ENCODE data around the gene XDH.

XDH gene

DNA sequence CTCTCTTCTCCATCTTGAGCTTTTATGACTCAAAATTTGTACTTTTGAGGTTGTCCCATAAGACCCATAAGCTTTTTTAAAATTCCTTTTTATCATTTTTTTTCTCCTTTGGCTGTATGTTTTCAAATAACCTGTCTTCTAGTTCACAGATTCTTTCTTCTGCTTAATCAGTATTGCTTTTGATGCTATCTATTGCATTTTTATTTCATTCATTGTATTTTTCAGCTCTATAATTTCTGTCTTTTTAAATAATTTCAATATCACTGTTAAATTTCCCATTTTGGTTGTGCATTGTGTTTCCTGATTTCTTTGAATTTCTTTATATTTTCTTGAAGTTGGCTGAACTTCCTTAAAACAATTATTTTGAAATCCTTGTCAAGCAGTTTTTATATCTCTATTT lies 4.8 kb upstream of the XDH start:
- no peak for DNase-seq (ENCODE audit: low spot score)
- TF ChIP-seq, protein P1, sequence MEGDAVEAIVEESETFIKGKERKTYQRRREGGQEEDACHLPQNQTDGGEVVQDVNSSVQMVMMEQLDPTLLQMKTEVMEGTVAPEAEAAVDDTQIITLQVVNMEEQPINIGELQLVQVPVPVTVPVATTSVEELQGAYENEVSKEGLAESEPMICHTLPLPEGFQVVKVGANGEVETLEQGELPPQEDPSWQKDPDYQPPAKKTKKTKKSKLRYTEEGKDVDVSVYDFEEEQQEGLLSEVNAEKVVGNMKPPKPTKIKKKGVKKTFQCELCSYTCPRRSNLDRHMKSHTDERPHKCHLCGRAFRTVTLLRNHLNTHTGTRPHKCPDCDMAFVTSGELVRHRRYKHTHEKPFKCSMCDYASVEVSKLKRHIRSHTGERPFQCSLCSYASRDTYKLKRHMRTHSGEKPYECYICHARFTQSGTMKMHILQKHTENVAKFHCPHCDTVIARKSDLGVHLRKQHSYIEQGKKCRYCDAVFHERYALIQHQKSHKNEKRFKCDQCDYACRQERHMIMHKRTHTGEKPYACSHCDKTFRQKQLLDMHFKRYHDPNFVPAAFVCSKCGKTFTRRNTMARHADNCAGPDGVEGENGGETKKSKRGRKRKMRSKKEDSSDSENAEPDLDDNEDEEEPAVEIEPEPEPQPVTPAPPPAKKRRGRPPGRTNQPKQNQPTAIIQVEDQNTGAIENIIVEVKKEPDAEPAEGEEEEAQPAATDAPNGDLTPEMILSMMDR (IDR thresholded peaks at IDR 0.05; ENCODE audit: extremely low read depth, missing control alignments), result no peak

DNA sequence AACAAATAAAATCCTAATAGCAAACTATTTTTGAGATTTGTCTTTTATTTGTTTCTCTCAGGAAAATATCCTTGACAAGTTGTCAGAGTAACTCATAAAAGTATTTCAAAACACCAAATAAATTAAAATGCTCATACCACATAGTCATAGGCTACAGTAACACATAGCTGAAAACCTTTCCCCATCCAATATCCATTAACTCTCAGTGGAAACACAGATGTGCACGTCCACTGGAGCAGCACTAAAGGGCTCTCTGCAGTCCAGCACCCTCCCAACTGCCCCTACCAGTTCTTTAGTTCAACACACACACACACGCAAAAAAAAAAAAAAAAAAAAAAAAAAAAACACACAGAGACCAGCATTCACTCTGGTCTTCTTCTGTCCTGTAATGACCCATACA lies 879 bp upstream of the XDH start:
- no peak for DNase-seq (ENCODE audit: low spot score)
- TF ChIP-seq, protein P1 (IDR thresholded peaks at IDR 0.05; ENCODE audit: extremely low read depth, missing control alignments), result no peak

GRCh38 chr2:31413862-31414550 lies 536 bp downstream of the XDH start:
- DNase-seq (ENCODE audit: low spot score), result no peak
- TF ChIP-seq, protein P1 (IDR thresholded peaks at IDR 0.05; ENCODE audit: extremely low read depth, missing control alignments), result no peak

GRCh38 chr2:31413025-31413424 lies 1.5 kb downstream of the XDH start:
- TF ChIP-seq, protein P1 (IDR thresholded peaks at IDR 0.05; ENCODE audit: extremely low read depth, missing control alignments), result no peak
- DNase-seq (ENCODE audit: low spot score), result no peak

- no peak for DNase-seq (ENCODE audit: low spot score)
- TF ChIP-seq, protein P1 (IDR thresholded peaks at IDR 0.05; ENCODE audit: extremely low read depth, missing control alignments), result no peak
Measured at GRCh38 chr2:31411771-31412170, 2.8 kb downstream of the XDH start.

- TF ChIP-seq, protein P1 (IDR thresholded peaks at IDR 0.05; ENCODE audit: extremely low read depth, missing control alignments), result no peak
Measured at GRCh38 chr2:31406593-31407385, 7.8 kb downstream of the XDH start.

DNA sequence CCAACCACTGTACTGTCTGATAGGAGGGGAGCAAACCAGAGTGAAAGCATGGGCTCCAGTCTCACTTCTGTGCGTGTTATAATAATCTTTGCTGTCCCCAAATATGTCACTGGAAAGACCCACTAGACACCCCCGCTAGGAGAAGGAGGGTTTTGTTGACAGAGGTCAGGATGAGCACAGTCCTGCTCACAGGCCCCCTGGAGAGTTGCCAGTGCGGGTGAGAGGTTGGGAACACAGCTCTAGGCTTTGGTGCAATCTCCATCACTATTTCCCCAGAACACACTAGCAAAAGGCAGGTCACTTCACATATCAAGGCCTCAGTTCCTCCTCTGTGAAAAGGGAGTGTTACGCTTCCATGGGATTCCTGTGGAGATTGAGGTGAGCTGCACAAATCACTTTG lies 9.7 kb downstream of the XDH start:
- no peak for DNase-seq (ENCODE audit: low spot score)
- TF ChIP-seq, protein P1 (IDR thresholded peaks at IDR 0.05; ENCODE audit: extremely low read depth, missing control alignments), result no peak

More at GRCh38 chr2:31406593-31407385, 7.8 kb downstream of the XDH start:
- DNase-seq (ENCODE audit: low spot score), result no peak
